Smooth muscle cell (in vitro differentiated cells): ENCODE measurements around the gene RAMACL. TPM values are rescaled to one million over a fixed set of nuclear protein-coding genes. Genes with fewer than 3 reads are reported as not detected.

Experiments
- DNase-seq: peaks from one replicate; lab custom pipeline; 2025; ENCODE audit not compliant: unreplicated experiment; lab: John Stamatoyannopoulos, UW
- H2AFZ ChIP-seq: fragments of 200-600 bp; sonication (generic); 2 replicates; pipeline ENCODE4 v1.6.0; 2016; ENCODE audit warnings: antibody characterized with exemption, low read depth, mild to moderate bottlenecking
- H3F3A ChIP-seq: fragments of 200-600 bp; sonication (generic); 2 replicates; pipeline ENCODE4 v1.6.0; 2017; ENCODE audit warnings: antibody characterized with exemption, low read depth
- H3K27ac ChIP-seq: fragments of 200-600 bp; sonication (generic); 2 replicates; pipeline ENCODE4 v1.5.1; 2016; ENCODE audit warnings: low read depth, mild to moderate bottlenecking
- H3K27me3 ChIP-seq: fragments of 200-600 bp; sonication (generic); 2 replicates; pipeline ENCODE4 v1.6.1; 2016; ENCODE audit warnings: low read depth, mild to moderate bottlenecking
- H3K36me3 ChIP-seq: fragments of 200-600 bp; sonication (generic); 2 replicates; pipeline ENCODE4 v1.5.1; 2016; ENCODE audit warnings: low read depth
- H3K4me1 ChIP-seq: fragments of 200-600 bp; sonication (generic); 2 replicates; pipeline ENCODE4 v1.5.1; 2016; ENCODE audit warnings: low read depth
- H3K4me2 ChIP-seq: fragments of 200-600 bp; sonication (generic); 2 replicates; pipeline ENCODE4 v1.6.0; 2016; ENCODE audit warnings: mild to moderate bottlenecking
- H3K4me3 ChIP-seq: fragments of 200-600 bp; sonication (generic); 2 replicates; pipeline ENCODE4 v1.5.1; 2016; ENCODE audit warnings: mild to moderate bottlenecking
- H3K79me2 ChIP-seq: fragments of 200-600 bp; sonication (generic); 2 replicates; pipeline ENCODE4 v1.6.0; 2016; ENCODE audit warnings: low read depth, mild to moderate bottlenecking
- H3K9ac ChIP-seq: fragments of 200-600 bp; sonication (generic); 2 replicates; pipeline ENCODE4 v1.6.0; 2016; ENCODE audit warnings: low read depth
- H3K9me3 ChIP-seq: fragments of 200-600 bp; sonication (generic); replicated peaks from 2 replicates; pipeline ENCODE4 v1.5.1; 2016; ENCODE audit warnings: low read depth
- H4K20me1 ChIP-seq: fragments of 200-600 bp; sonication (generic); 2 replicates; pipeline ENCODE4 v1.6.0; 2016; ENCODE audit warnings: low read depth
- WGBS: methylation state at CpG from one replicate; pipeline ENCODE4 v1.1.7; 2016; ENCODE audit warnings: low lambda C conversion rate; 5-methylcytosine and 5-hydroxymethylcytosine counted together
- polyA plus RNA-seq: library from polyadenylated mRNA; unstranded; fragments of >200 nt; fragmentation: Nextera tagmentation; extraction: Ambion mirVana; gene quantifications from 2 replicates; pipeline ENCODE4 v1.2.1, GENCODE V29; 2016
- total RNA-seq: library from RNA; depleted of rRNA; stranded (reverse); fragments of >200 nt; gene quantifications from 2 replicates; pipeline ENCODE4 v1.2.3, GENCODE V29; 2014
- TF ChIP-seq, protein P1 (sequence below): fragments of 200-600 bp; sonication (generic); IDR thresholded peaks from 2 replicates; pipeline ENCODE4 v1.5.1; 2017; ENCODE audit warnings: borderline replicate concordance, mild to moderate bottlenecking, antibody characterized with exemption; ENCODE audit not compliant: insufficient read depth, poor library complexity, severe bottlenecking

The RAMACL gene
- total and polyA plus RNA-seq, 2 experiments from 2014 or later = 0.13 to 0.14 TPM

DNA sequence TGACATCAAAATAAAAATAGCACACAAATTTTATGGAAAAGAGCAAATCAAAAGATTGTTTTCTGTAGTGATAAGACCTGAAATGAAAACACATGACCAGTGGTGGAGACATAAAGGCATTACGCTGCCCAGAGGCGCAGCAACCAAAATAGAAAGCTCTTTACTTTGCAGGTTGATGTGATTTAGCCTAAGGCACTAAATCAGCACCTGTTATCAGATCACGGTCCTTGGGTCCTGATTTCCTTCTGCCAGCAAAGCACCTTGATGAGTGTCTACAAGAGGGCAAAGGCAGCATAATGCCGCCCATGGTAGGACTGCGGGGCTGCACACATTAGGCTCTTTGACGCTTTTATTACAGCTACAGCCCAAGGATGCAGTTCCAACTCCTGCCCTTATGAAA is 19.3 kb upstream of the RAMACL start:
- H3K36me3 ChIP-seq = no peaks in the 10 kb centered on the region
- TF ChIP-seq, protein P1, sequence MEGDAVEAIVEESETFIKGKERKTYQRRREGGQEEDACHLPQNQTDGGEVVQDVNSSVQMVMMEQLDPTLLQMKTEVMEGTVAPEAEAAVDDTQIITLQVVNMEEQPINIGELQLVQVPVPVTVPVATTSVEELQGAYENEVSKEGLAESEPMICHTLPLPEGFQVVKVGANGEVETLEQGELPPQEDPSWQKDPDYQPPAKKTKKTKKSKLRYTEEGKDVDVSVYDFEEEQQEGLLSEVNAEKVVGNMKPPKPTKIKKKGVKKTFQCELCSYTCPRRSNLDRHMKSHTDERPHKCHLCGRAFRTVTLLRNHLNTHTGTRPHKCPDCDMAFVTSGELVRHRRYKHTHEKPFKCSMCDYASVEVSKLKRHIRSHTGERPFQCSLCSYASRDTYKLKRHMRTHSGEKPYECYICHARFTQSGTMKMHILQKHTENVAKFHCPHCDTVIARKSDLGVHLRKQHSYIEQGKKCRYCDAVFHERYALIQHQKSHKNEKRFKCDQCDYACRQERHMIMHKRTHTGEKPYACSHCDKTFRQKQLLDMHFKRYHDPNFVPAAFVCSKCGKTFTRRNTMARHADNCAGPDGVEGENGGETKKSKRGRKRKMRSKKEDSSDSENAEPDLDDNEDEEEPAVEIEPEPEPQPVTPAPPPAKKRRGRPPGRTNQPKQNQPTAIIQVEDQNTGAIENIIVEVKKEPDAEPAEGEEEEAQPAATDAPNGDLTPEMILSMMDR = no peak
- H3K27ac ChIP-seq = no peak overlapping the region
- H3K4me2 ChIP-seq = no peak overlapping the region
- H3K4me3 ChIP-seq = no peak overlapping the region
- H3K9me3 ChIP-seq = no peaks in the 10 kb centered on the region
- H3K9ac ChIP-seq = no peak overlapping the region
- H2AFZ ChIP-seq = no peak overlapping the region
- H3F3A ChIP-seq = no peaks in the 10 kb centered on the region
- no peaks in the 10 kb centered on the region for H3K27me3 ChIP-seq
- 91% methylated on average over 6 of the region's 6 CpGs for WGBS
- DNase-seq = no peak
- peaks cover 24% of the 10 kb centered on the region for H3K79me2 ChIP-seq
- peaks cover 8% of the 10 kb centered on the region for H3K4me1 ChIP-seq
- H4K20me1 ChIP-seq = no peaks in the 10 kb centered on the region

DNA sequence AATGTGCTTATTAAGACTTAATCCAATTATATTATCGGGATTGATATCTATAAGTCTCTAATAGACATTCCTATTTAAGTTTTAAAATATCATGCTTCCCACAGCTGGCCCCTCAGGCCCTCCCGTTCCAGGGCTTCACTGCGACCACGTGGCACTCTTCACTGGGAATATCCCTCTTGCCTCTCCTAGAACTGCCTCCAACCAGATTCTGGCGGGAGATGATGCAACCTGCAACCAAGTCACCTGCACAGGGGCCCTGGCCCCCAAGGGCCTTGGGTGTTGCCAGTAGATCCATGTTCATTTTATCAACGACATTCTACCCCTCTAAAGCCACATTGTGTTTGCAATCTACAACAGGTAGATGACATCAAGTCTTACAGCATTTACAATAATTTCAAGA is 18.4 kb upstream of the RAMACL start:
- Histone ChIP-seq H2AFZ (no peak overlapping the region), H3K9me3 (no peaks in the 10 kb centered on the region), H3K27me3 (no peaks in the 10 kb centered on the region), H4K20me1 (no peaks in the 10 kb centered on the region), H3K4me2 (no peak overlapping the region), H3K4me3 (no peak overlapping the region), H3K36me3 (no peaks in the 10 kb centered on the region), H3K9ac (no peak overlapping the region), H3F3A (no peaks in the 10 kb centered on the region), H3K79me2 (peaks cover 20% of the 10 kb centered on the region), H3K27ac (no peak overlapping the region), H3K4me1 (peaks cover under 1% of the 10 kb centered on the region)
- TF ChIP-seq, protein P1 = no peak
- DNase-seq = no peak
- WGBS = 95% methylated on average over 6 of the region's 6 CpGs

DNA sequence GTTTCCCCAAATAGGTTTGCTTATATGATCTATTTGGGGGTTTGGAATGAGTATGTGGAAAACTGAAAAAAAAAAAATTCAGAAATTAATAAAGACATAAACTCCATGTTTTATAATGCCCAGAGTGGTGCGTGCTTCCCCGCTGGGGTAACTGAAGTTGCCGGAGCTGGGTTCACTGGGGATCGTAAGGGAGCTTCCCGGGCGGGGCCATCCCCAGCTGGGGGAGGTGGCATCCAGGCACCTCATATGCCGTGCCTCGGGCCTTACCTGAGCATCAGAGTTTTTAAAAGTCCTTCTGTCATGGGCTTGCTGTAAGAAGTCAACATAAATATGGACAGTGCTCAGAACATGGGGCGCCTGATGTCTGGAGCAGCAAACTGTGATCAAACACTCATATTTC is 17.9 kb upstream of the RAMACL start:
- Histone ChIP-seq H3K79me2 (peaks cover 20% of the 10 kb centered on the region), H4K20me1 (no peaks in the 10 kb centered on the region), H3K36me3 (no peaks in the 10 kb centered on the region), H3K9me3 (no peaks in the 10 kb centered on the region), H3K4me2 (no peak overlapping the region), H3K27me3 (no peaks in the 10 kb centered on the region), H3K4me3 (no peak overlapping the region), H2AFZ (no peak overlapping the region), H3K9ac (no peak overlapping the region), H3K27ac (no peak overlapping the region), H3K4me1 (no peaks in the 10 kb centered on the region), H3F3A (no peaks in the 10 kb centered on the region)
- DNase-seq = no peak
- TF ChIP-seq, protein P1 = no peak
- WGBS = 99% methylated on average over 9 of the region's 9 CpGs

DNA sequence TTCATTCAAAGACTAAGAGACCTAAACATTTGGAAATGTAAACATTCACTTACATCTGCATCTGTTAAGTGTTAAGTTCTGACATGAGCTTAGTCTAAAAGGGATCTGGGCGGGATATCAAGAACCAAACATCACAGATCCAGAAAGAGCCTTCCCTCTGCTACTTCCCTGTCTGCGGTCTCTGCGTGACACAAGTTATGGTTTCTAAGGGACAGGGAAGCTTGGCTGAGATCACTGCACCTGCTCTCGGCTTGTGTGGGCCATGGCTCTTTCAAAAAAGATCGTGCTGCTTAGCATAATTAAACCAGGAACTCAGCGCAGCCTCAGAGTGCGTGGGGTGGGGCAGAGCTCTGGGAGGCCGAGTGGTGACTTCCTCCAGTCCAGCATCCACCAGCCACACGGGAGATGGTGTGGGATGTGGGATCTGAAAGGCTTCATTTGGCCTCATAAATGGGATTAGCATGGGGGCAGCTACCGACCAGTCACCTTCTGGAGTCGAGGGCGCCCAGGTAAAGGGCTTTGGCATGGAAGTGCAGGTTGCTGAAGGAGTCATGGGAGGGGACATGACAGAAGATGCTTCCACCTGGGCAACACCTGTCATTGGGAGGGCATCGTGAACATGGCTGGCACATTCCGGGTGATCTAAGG is 16.7 kb upstream of the RAMACL start:
- Histone ChIP-seq H3K4me2 (no peak overlapping the region), H3K9ac (no peak overlapping the region), H3K79me2 (peaks cover 20% of the 10 kb centered on the region), H2AFZ (no peak overlapping the region), H3K4me3 (no peak overlapping the region), H3K27ac (no peak overlapping the region), H3K4me1 (peaks cover 2% of the 10 kb centered on the region), H4K20me1 (no peaks in the 10 kb centered on the region), H3F3A (peaks cover under 1% of the 10 kb centered on the region), H3K27me3 (no peaks in the 10 kb centered on the region), H3K9me3 (no peaks in the 10 kb centered on the region), H3K36me3 (no peaks in the 10 kb centered on the region)
- TF ChIP-seq, protein P1 = no peak
- WGBS = 82% methylated on average over 14 of the region's 14 CpGs
- DNase-seq = no peak
